Stimulated activated naive CD4-positive, alpha-beta T cell (primary cell): Measurements from ENCODE around the gene GREM1.

Source experiments
- DNase-seq, 6 experiments: peaks; one replicate each; lab custom pipeline; 2025; lab: John Stamatoyannopoulos, UW

GREM1 gene

DNA sequence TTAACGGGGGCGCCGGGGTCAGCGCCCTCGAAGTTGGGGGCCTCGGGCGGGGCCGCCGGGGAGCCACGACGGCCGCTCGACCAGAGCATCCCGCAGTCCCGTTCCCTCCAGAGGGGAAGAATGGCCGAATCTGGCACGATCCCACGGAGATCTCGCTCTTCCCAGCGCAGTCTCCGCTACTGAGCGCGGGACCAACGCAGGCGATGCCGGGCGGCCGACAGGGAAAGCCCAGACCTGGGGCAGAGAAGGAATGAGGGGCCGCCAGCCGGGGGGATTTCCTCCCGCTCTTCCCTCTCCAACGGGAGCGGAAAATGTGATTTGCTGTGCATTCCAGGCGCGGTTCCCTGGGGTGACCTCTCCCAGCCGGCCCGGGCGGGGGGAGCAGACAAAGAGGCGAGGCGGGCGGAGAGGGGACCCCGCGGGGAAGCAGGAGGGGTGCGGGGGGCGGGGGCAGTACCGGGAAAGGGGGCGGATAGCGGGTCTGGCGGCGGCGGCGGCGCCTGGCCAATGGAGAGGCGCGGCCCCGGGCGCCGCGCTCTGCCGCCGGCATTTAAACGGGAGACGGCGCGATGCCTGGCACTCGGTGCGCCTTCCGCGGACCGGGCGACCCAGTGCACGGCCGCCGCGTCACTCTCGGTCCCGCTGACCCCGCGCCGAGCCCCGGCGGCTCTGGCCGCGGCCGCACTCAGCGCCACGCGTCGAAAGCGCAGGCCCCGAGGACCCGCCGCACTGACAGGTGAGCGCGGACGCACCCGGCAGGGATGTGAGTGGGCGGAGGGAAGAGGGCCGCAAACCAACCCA is at the start of gene GREM1:
TSS of gene GREM1 (plus strand) at position 579 of the 801 bp plus-strand sequence. CDS start 12,687 bp downstream, outside the sequence.
- no peak for DNase-seq

DNA sequence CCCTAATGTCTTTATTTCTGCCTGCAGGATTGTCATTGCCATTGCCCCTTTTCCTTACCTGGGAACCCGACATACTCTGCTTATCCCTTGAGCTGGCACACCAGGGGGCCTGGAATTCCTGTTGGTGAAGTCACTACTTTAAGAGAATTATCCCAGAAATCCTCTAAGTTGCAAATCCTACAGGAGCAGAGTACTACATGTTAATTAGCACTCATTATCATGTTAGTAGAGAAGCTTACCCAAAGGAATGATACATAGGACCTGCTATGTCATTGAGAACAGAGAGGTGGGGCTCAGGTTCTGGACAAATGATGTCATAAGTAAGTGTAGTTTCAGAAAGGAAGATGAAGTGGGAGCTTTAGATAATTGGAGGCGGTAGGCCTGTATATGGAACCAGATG is 48.9 kb upstream of the GREM1 start:
- no peak for DNase-seq

GRCh38 chr15:32669896-32670611 is 47.8 kb upstream of the GREM1 start:
- DNase-seq = no peak

DNA sequence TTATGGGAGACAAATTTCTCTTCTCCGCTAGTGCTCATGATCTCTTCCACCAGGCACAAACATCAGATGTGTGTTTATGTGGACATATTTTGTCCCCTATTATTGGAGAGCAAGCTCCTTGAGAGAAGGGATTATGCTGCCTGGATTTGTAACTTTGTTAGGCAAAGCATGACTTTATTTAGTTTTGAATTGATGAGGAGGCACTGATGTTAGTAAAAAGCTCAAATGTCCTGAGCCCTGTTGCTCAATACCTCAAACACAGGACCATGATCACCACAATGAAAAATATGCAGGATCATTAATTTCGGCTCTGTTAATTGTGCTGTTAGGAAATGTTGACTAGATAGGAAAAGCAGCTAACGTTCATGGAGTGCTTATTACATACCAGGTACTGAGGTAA is 47.2 kb upstream of the GREM1 start:
- no peak for DNase-seq

DNA sequence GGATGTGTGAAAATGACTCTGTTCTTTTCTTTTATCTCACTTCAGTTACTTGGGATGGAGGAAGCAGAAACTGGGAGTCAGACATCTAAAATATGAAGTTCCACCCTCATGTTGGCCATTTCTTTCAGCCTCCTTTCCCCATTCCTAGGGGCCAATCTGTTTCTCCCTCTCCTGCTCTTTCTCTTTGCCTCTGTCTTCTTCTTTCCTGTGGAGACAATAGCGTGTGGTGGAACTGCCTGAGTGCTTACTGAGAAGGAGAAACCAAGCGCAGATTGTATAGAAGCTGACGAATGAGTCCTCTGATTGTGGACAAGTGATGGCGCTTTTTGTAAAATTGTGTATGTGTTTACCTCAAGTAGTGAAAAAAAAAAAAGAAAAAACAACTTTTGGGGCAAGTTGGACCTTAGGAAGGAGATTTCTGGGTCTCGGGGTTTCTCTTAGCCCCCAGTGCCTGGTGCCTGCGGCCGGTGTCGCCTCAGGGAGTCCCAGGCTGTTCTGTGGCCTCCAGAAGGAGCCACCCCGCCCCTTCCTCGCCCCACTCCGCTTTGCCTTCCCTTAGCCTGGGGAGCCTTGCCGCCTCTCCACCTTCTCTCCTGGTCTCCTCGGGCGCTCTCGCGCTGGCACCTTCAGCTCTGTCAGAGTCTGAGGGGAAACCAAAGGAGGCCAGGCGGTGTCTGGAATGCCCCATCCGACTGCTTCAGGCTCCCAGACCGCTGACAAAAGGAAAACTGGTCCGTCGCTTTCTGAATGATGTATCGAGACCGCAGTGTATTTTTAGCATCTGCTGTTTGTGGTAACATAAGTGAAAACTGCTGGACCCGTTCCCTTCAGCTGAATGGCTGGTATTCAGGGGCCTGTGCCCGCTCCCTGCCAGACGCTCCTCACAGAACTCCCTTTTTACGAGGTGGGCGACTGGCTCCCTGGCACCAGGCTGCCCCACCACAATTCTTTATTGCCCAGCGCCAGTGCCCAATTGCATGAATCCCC is 46.2 kb upstream of the GREM1 start:
- DNase-seq = no peak

- DNase-seq = no peak
Measured at GRCh38 chr15:32674681-32675080, 43.1 kb upstream of the GREM1 start.

GRCh38 chr15:32675466-32675865 is 42.3 kb upstream of the GREM1 start:
- DNase-seq = no peak

GRCh38 chr15:32676169-32676568 is 41.6 kb upstream of the GREM1 start:
- no peak for DNase-seq

GRCh38 chr15:32677238-32677750 is 40.5 kb upstream of the GREM1 start:
- no peak for DNase-seq

DNA sequence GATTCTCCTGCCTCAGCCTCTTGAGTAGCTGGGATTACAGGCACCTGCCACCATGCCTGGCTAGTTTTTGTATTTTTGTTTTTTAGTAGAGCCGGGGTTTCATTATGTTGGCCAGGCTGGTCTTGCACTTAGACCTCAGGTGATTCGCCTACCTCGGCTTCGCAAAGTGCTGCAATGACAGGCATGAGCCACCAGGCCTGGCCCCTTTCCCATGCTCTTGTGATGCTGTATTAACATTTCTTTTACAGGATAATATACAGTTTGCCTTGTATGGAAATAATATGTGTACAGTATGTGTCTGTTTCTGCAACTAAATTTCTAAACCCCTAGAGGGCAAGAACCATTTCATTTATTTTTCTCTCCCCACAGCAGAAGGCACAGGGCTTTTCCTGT is 38.5 kb upstream of the GREM1 start:
- DNase-seq = no peak

DNA sequence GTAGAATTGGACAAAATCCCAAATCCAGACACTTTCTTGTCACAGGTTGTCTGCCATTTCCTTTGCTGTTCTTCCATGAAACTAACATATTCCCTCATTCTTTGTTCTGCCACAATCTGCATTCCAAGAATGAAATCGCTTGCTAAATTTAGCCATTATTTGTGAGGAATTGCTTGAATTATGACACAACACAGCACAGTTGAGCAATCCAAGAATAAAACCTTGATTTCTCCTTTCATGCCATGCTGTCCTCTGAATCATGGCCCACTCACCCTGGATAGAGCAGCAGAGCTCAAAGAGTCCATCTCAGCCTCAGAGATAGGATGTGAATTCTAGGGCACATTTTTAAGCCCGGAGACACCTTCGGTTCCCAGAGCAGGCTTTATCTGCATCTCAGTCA is 35.2 kb upstream of the GREM1 start:
- no peak for DNase-seq

DNA sequence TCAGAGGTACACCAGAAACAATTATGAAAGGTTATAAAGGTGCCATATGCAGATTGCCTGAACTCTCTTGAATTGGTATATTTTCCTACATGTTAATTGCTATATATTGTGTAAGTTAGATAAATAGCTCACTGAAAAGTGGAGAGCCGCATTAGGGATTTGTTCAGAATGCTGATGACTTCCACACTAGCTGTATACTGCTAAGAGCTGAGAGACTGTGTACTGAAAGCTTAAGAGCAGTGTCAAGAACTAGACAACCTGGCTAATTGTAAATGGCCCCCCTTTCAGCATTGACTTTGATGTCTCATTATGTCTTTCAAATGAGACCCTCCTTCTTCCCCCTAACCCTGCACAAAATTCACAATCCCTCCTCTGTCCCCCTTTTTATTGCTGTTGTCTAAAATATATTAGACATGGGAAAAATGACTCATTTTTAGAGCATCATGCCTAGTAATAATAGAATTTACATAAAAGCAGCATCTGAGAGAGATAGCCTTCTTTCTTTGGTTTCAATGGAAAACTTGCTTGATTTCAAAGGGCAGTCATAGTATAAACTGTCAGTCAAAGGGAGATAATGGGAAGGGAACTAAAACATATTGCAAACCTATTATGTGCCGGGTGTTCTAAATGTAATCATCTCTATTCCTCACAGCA is 34.7 kb upstream of the GREM1 start:
- no peak for DNase-seq

DNA sequence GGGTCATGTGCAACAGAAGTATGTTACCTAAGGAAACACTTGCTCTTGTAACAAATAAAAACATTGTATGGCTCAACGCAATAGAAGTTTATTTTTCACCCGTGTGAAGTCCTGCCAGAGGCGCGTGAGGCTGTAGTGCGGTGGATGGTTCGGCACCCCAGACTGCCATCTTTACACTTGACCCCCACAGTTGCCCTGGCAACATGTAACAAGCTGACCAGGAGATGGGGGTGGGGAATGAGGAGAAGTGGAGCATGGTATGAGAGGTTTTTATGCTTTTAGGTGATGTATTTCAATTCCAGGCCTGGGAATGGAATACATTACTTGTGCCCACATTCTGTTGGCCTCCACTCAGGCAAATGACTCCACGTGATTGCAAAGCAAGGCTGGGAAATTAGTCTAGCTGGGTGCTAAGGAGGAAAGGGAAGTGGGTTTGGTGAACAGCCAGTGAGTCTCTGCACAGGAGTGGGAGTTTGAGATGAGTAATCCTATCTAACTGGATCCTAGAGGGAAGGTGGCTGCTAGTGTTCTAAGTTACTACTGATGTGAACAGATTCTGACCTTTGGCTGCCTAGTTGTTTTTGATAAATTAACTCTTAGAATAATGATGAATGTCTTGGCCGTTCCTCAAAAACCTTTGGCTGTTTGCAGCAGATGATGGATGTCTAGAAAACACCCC is 33.8 kb upstream of the GREM1 start:
- no peak for DNase-seq

DNA sequence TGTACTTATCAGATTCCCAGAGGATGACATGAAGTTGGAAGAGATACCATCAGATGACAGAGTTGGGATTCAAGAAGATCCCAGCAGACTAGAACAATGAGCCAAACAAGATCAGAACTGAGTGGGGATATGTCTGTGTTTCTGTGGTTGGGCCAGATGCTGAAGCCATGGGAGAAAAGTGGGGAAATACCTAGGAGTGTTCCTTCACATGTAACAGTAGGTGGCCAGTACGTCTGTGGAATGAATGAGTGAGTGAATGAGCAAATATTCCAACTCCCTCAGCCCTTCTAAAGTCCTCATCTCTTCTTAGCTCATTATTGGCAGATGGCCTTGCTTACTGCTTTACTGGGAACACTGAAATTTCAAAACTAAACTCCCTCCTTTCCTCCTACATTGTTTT is 32.2 kb upstream of the GREM1 start:
- DNase-seq = no peak

GRCh38 chr15:32687556-32687955 is 30.2 kb upstream of the GREM1 start:
- DNase-seq = no peak

DNA sequence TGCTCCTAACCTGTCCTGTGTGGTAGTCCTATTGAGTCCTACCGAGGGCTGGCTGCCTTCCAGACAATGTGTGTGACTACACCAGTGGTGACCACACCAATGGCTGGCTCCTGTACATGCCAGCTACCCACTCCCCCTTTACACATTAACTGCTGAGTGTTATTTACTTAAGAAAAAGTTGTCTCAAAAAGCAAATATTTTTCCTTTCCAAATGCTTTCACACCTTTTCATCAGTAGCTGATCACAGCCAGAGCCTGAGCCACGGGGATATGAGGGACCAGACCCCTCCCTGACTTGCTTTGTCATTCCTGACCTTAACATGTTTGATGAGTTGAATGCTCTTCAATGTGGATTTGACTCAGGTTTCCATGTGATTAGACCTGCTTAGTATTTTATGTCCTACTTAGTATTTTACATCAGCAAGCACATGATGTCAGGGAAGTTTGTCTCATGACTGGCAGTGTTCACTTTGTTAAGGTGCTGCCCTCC is 29.6 kb upstream of the GREM1 start:
- no peak for DNase-seq

- no peak for DNase-seq
Measured at GRCh38 chr15:32690941-32691688, 26.7 kb upstream of the GREM1 start.

DNA sequence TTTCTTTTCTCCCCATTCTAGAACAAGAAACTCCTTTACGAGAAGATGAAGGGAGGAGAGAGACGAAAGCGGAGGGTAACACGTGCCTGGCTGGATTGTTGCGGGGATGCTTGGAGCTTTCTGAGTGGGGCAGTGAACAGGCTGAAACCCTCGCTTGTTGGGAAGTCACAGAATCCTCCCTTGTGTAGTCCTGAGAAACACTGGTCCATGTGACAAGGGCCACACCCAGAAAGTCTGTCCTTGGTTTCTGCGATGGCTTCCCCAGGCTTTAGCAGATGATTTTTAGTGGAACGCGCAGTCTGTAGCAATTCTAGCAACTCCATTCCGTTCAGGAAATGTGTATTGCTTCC is 26.1 kb upstream of the GREM1 start:
- DNase-seq = no peak

DNA sequence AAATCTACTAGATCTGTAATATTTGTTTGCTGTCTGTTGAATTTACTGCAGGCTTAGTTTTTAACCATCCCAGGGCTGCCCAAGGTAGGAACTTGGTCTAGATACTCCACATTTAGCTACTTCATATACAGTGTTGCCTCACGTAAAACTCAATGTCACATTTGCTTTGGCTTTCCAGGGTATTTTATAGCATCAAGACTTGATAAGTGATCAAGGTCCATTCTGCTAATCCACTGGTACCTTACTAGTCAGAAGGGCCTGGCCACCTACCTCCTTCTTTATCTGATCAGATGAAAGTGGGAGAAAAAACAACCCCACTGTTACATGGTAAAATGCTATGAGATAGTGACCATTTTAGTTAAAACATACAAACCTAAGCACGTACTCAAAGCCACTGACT is 25.5 kb upstream of the GREM1 start:
- no peak for DNase-seq
